HG02588 (cell line): ENCODE results near the gene BTBD18.
"Not testable (repeated sequence)": the region's sequence is repeated elsewhere in the genome, so short reads cannot be mapped to it uniquely, and the experiment has no call there.

Experiments
- ATAC-seq: cut with Tn5 transposase; IDR thresholded peaks from one replicate; pipeline ENCODE4 v1.9.1; 2021; ENCODE audit warnings: mild to moderate bottlenecking, moderate library complexity; ENCODE audit not compliant: unreplicated experiment

The BTBD18 gene

DNA sequence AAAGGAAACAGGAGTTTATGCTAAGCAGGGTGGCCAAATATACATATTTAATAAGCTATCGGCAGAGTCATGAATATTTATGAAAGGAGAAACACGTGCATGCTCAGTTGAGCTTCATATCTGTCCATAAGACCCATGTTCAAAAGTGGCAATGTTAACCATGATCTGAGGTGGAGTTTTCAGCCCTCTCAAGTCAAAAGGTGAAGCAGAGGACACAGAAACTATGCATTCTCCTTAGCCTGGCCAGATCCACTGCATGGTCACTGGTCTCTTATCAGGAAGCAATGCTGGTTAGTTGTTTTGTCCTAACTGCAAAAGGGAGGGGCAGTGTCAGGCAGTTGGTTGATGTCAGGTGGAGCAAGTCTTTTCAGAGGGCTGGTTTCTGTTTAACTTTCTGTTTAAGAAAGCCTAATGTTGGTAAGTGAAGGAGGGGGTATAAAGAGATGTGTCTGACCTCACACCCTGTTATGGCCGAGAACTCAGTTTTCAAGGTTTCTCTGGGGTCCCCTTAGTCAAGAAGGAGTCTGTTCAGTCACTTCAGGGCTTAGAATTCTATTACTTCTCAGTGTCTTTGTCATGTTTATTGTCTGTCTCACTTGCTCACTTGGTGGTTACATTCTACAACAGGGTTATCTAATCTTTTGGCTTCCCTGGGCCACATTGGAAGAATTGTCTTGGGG, 15.9 kb downstream of the BTBD18 start:
- no peak for ATAC-seq

DNA sequence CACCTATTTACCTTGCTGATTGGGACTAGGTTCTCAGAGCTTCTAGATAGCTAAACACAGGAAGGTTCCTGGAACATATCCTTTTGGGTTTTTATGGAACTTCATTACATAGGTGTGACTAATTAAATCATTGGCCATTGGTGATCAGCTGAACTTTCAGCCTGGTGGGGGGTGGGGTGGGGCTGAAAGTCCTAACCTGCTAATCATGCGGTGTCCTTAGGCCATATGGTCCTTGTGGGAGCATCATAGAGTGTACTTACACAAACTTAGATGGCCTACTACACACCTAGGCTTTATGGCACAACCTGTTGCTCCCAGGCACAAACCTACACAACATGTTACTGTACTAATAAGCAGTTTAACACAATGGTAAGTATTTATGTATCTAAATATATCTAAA, 19.0 kb downstream of the BTBD18 start:
- no peak for ATAC-seq

DNA sequence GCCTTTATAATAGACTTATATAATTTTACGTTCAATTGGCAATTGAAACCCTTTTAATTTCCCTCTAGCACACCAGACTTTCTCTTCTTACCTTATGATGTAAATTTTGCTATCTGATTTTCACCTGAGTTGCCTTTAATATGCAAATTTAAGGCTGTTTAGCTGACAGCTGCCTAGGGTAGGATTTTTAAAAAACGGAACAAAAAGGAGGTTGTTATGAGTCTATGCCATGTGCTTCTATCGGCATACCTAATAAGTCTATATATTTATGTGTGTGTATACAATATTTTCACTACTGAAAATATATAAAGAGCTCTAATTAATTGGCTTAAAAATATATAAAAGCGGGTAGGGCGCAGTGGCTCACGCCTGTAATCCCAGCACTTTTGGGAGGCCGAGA, 22.1 kb downstream of the BTBD18 start:
- ATAC-seq = no peak

DNA sequence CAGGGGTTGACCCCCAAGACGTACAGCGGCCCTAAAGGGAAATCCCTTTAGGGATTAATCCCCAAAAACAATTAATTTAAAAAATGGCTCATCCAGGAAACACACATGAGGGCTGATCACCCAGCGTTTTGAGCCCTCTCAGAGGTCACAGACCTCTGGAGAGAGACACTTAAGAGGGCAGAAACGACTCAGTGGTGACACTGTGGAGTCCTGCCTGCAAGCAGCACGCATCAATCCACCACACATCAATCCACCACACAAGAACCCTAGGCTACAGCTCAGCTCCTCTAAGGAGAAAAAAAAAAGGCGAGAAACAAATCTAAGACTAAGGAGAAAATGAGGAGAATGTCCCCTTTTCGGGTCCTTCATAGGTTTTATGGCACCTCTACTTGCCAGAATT, 22.8 kb downstream of the BTBD18 start:
- no peak for ATAC-seq

DNA sequence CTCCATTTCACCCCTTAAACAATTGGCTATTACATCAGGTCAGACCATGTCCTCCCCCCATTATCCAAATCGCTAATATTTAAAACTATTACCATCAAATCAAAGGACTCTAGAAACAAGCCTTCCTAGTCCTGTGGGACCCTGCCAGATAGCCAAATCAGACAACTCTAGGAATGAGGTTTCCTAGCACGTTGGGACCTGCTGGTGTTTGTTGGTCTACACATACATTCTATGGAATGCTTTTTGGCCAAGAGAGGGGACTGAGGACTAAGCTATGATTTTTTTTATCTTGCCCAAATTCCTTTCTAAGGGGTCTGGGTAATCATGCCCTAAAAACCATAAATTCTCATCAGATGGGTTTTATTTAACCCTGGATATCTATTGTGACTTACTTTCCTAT, 24.4 kb downstream of the BTBD18 start:
- no peak for ATAC-seq

DNA sequence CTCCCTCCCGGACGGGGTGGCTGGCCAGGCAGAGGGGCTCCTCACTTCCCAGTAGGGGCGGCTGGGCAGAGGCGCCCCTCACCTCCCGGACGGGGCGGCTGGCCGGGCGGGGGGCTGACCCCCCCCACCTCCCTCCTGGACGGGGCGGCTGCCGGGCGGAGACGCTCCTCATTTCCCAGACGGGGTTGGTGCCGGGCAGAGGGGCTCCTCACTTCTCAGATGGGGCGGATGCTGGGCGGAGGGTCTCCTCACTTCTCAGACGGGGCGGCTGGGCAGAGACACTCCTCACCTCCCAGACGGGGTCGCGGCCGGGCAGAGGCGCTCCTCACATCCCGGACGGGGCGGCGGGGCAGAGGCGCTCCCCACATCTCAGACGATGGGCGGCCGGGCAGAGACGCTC, 34.9 kb downstream of the BTBD18 start:
- ATAC-seq = not testable (repeated sequence)

DNA sequence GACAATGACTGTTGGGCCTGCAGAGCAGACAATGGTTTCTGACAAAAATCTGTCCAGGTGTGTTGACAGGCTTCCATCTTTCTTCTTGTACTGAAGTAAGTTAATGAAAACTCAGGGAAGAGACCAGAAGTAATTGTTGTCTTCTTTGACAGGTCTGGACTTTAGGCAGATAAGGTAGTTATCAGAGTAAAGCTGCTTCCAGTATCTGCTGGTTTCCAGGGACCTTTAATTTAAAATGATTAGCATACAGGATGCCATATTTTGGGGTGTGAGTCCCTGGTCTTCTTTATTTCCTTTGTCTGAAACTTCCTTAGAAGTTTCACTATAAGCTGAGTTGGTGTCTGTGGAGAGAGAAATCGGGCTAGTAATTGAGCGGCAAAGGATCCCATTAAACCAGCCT, 37.8 kb downstream of the BTBD18 start:
- ATAC-seq = no peak

DNA sequence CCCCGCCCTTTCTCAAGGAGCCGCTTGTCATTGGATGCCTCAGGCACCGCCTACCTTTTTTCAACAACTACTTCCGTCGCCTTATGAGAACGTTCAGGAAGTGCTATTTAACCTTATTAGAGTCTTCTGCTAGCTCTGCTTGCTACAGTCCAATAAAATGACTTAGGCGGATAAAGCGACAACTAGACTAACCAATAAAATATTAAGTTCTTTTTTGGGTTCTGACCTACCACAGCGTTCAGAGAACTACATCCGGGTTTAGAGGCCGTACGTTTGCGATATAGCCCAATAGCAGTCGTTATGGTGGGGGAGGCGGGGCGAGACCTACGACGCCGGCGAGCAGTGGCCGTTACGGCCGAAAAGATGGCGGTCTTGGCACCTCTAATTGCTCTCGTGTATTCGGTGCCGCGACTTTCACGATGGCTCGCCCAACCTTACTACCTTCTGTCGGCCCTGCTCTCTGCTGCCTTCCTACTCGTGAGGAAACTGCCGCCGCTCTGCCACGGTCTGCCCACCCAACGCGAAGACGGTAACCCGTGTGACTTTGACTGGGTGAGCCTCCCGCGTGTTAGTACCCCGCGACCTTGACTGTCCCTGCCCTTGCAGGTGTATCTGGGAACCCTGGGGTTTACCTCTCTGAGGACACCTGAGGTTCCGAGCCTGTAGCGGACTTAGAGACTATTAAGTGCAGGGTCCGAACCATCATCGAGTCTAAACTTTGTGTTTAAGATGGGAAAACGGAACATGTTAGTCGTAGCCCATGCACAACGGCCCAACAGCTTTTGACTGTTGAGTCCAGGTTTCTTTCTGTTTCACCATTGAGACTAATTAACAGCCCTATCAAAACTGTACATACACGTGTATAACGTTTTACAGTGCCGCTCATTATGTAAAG, 39.1 kb downstream of the BTBD18 start, which contains the start of gene TMX2:
TMX2 (plus strand) TSS at position 338 of the 895 bp plus-strand sequence; CDS start at position 364, 26 bp downstream.
- ATAC-seq = peak; percentile 93

DNA sequence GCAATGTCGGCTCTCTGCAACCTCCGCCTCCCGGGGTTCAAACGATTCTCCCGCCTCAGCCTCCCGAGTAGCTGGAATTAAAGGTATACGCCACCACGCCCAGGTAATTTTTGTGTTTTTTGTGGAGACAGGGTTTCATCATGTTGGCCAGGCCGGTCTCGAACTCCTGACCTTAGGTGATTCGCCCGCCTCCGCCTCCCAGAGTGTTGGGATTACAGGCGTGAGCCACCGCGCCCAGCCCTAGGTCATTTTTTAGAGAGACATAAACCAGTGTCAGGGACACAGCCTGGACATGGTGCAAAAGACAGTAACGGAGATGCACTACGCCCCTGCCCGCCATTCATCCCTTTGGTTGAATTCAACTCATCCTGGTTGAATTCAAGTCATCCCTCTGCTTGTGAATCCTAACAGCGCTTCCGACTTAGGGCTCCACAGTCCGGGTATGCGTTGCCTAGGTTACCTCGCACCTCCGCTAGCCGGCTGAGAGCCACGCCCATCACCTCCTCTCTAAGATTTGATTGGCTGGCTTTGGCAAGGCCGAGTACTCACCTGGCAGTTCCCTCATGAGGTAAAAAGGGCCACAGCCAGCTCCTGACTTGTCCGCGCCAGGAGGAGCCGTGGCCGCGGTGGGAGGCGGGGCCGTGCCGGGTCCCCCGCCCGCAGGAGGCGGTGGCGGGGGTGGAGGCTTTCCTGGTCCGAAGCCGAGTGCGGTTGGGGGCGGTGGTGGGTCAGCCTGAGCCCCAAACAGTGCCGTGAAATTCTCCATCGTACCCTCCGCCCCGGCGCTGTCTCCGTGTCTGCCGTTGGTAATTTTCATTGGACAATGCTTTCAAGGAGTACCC, 40.0 kb downstream of the BTBD18 start, which contains the start of gene MED19:
MED19 (minus strand) TSS at position 802 of the 842 bp plus-strand sequence; CDS start at position 766, 36 bp downstream.
- peak; percentile 39 for ATAC-seq

DNA sequence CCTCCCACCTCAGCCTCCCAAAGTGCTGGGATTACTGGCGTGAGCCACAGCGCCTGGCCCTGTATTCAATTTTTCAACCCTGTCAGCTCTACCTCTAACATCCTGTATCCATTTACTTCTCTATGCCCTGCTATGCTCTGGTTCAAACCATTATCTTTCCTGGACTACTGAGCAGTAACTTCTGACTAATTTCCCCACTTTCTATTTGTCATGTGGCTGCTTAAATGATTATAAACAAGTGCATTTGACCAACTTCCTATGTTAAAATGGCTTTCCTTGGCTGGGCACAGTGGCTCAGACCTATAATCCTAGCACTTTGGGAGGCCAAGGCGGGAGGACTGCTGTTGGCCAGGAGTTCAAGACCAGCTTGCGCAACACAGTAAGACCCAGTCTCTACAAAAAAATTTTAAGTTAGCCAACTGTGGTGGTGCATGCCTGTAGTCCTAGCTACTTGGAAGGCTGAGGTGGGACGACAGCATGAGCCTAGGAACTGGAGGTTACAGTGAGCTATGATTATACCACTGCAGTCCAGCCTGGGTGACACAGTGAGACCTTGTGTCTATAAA, 41.7 kb downstream of the BTBD18 start:
- ATAC-seq = no peak

DNA sequence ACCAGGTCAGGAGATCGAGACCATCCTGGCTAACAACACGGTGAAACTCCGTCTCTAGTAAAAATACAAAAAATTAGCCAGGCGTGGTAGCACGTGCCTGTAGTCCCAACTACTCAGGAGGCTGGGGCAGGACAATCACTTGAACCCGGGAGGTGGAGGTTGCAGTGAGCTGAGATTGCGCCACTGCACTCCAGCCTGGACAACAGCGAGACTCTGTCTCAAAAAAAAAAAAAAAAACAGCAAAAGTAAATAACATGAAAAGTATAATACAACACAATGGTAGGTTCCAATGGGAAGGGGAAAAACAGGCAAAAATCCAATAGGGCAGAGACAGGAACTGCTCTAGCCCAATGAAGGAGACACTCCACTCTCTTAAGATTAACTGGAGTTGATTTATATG, 46.2 kb downstream of the BTBD18 start:
- not testable (repeated sequence) for ATAC-seq

DNA sequence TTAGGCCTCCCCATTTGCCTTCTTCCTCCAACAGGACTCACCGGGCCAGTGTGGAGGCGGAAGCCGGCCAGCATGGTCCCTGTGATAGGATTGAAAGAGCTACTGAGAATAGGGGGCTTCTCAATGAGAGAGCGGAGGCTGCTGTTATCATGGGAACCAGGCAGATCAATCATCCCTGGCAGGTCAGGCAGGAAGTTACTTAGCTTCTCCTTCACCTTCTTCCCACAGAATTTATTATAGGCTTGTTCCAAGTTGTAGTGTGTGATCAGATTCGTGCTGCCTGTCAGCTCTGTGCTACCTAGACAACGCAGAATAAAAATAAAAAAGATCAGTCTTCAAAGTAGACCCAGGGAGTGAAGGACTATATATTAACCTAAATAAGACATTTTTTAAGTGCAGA, 46.7 kb downstream of the BTBD18 start:
- ATAC-seq = no peak

DNA sequence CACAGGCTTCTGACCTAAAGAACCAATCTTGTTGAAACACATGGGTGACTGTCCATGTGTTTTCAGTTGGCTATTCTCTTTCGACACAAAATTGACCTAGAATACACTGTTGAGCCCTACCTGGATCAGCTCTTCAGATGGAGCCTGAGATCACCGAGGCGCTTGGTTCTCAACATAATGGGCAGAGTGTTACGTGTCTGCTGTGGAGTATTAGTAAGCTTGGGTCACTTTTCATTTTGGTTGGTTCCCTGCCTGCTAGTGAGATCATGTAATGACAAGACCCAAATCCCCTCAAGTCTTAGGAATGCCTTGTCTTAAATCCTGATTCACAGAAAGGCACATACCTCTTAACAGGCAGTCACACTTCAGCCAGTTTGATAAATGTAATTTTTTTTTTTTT, 48.3 kb downstream of the BTBD18 start:
- ATAC-seq = no peak

DNA sequence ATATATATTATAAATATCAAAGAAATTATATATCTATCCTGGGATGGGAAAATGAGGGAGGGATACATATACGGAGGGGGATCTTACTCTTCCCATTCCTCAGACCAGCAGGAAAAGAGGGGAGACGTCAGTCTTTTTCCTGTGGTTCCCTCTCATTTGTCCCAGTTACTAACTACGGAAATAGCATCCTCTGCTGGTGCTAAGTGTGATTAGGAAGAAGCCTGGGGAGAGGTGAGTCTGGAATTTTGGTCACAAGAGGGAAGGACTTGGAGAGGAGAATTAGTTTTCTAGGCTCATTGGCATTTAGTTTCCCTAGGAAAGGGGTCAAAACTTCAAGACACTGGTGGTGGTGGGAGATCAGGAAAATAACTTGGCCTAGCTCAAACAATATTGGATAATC, 51.2 kb downstream of the BTBD18 start:
- ATAC-seq = no peak

DNA sequence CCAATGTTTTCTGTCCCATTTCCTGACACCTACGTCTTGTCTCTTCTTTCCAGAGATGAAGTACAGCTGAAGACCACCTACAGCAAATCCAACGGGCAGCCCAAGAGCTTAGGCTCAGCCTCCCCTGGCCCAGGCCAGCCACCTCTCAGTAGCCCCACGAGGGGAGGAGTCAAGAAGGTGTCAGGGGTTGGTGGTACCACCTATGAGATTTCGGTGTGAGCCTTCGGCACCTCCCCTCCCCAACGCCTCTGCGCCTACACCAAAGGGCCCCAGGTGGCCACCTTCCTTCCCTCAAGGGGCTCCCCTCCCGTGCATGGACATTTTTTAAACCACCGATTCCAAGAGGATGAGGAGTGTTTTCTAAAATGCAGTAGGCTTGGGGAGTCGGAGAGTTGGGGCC, 51.8 kb downstream of the BTBD18 start:
- no peak for ATAC-seq

DNA sequence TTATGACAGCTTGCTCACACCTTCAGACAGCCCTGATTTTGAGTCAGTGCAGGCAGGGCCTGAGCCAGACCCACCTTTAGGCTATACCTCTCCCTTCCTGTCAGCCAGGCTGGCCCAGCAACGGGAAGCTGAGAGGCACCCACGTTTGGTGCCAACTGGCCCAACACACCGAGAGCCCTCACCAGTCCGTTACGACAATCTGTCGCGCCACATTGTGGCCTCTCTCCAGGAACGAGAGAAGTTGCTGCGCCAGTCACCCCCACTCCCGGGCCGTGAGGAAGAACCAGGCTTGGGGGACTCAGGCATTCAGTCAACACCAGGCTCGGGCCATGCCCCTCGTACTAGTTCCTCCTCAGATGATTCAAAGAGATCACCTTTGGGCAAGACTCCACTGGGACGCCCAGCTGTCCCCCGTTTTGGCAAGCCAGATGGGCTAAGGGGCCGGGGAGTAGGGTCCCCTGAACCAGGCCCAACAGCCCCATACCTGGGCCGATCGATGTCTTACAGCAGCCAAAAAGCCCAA, 52.7 kb downstream of the BTBD18 start:
- no peak for ATAC-seq
